Measurements from ENCODE around the gene HYAL4.
"Not testable (repeated sequence)": the region's sequence is repeated elsewhere in the genome, so short reads cannot be mapped to it uniquely, and the experiment has no call there.

The HYAL4 gene

GRCh38 chr7:123881300-123881699 lies 36.3 kb downstream of the HYAL4 start:
- no peak overlapping the region for H3K27ac ChIP-seq
- TF ChIP-seq ZFX (IDR thresholded peaks at IDR 0.05; ENCODE audit: borderline replicate concordance) = no peak
- TF ChIP-seq, protein P1, sequence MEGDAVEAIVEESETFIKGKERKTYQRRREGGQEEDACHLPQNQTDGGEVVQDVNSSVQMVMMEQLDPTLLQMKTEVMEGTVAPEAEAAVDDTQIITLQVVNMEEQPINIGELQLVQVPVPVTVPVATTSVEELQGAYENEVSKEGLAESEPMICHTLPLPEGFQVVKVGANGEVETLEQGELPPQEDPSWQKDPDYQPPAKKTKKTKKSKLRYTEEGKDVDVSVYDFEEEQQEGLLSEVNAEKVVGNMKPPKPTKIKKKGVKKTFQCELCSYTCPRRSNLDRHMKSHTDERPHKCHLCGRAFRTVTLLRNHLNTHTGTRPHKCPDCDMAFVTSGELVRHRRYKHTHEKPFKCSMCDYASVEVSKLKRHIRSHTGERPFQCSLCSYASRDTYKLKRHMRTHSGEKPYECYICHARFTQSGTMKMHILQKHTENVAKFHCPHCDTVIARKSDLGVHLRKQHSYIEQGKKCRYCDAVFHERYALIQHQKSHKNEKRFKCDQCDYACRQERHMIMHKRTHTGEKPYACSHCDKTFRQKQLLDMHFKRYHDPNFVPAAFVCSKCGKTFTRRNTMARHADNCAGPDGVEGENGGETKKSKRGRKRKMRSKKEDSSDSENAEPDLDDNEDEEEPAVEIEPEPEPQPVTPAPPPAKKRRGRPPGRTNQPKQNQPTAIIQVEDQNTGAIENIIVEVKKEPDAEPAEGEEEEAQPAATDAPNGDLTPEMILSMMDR (IDR thresholded peaks at IDR 0.05) = no peak

GRCh38 chr7:123883154-123883553 lies 38.2 kb downstream of the HYAL4 start:
- TF ChIP-seq, protein P1 (IDR thresholded peaks at IDR 0.05) = no peak
- TF ChIP-seq ZFX (IDR thresholded peaks at IDR 0.05; ENCODE audit: borderline replicate concordance) = no peak
- no peak overlapping the region for H3K27ac ChIP-seq

- TF ChIP-seq, protein P1 (IDR thresholded peaks at IDR 0.05) = no peak
- no peak for TF ChIP-seq ZFX (IDR thresholded peaks at IDR 0.05; ENCODE audit: borderline replicate concordance)
- no peak overlapping the region for H3K27ac ChIP-seq
Observed at GRCh38 chr7:123888192-123888591, 43.2 kb downstream of the HYAL4 start.

DNA sequence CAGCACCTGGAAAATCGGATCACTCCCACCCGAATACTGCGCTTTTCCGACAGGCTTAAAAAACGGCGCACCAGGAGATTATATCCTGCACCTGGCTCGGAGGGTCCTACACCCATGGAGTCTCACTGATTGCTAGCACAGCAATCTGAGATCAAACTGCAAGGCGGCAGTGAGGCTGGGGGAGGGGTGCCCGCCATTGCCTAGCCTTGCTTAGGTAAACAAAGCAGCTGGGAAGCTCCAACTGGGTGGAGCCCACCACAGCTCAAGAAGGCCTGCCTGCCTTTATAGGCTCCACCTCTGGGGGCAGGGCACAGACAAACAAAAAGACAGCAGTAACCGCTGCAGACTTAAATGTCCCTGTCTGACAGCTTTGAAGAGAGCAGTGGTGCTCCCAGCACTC lies 49.8 kb downstream of the HYAL4 start:
- not testable (repeated sequence) for H3K27ac ChIP-seq

DNA sequence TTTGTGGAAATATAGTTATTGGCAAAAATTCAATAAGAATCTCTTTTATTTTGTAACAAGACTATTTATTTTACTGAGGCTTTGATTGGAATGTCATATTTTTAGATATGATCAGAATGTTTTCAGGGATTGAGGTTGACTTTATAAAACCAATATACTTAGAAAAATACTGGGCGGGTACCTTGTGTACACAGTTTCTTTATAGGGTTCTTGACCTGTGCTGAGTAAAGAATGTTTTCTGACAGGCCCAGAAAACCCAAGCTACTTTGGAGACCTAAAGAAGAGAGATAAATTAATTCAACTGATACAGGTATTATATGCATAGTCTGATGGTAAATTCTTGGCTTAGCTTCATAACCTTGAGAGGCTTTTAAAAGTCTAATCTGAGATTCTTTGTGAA lies 56.1 kb downstream of the HYAL4 start:
- H3K27ac ChIP-seq = no peak overlapping the region
- TF ChIP-seq, protein P1 (IDR thresholded peaks at IDR 0.05) = no peak
- TF ChIP-seq ZFX (IDR thresholded peaks at IDR 0.05; ENCODE audit: borderline replicate concordance) = no peak

DNA sequence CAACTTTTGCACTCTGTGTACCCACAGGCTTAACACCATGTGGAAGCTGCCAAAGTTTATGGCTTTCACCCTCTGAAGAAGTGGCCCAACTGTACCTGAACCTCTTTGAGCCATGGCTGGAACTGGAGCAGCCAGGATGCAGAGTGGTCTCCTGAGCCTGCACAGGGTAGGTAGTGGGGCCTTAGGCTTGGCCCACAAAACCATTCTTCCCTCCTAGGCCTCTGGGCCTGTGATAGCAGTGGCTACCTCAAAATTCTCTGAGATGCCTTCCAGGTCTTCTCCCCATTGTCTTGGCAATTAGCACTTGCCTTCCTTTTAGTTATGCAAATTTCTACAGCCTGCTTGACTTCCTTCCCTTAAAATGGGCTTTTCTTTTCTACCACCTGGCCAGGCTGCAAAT lies 60.7 kb downstream of the HYAL4 start:
- TF ChIP-seq, protein P1 (IDR thresholded peaks at IDR 0.05) = no peak
- no peak for TF ChIP-seq ZFX (IDR thresholded peaks at IDR 0.05; ENCODE audit: borderline replicate concordance)

DNA sequence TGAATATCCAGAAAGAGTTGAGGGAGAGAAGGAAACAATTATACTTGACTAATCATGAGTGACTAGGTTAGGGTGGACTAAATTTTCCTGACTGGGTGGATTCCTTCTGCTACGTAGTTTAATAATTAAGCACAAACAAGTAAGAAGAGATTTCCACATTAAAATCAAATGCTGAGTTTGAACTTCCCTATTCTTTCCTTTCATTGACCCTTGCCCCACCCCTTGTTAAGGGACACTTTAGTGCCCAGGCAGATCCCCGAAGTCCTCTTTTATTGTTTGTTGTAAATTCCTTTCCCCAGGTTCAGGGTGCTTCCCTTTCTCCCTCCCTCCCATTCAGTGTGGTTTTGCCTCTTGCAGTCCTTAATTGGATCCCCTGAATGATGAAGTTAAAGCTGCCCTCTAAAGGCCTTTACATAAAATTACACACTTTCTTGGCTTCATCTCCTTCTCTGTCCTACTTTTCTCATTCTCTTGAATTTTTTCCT lies 71.3 kb downstream of the HYAL4 start:
- TF ChIP-seq ZFX (IDR thresholded peaks at IDR 0.05; ENCODE audit: borderline replicate concordance) = no peak
- TF ChIP-seq, protein P1 (IDR thresholded peaks at IDR 0.05) = peak; percentile 79
- H3K27ac ChIP-seq = no peak overlapping the region

More for the DNA sequence above, 60.7 kb downstream of the HYAL4 start:
- no peak overlapping the region for H3K27ac ChIP-seq

DNA sequence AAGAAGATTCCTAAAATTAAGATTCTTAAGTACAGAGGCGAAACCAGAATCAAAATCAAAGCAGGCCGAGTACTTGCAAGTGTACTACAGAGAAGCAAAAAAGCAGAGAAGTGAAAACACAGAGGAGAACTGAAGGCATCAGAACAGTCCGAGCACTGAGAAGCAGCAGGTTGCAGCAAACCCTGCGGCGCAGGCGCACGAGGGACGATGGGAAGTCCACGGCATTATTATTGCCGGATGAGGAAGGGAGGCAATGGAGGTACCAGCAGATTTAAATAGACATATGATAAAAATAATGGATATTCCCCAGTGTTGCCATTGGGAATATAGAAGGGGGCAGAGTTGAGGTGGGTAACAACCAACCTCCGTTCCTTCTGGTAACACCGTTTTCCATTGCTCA lies 72.9 kb downstream of the HYAL4 start:
- TF ChIP-seq ZFX (IDR thresholded peaks at IDR 0.05; ENCODE audit: borderline replicate concordance) = no peak

More for the DNA sequence above, 72.9 kb downstream of the HYAL4 start:
- H3K27ac ChIP-seq = no peak overlapping the region
